AG04449 (cell line): Measurements from ENCODE around the gene PFDN4.

ENCODE experiments used
- CTCF ChIA-PET: fragments of 350-600 bp; formaldehyde crosslinking; extraction: SDS; loops from one replicate; lab custom pipeline; 2021; ENCODE audit warnings: antibody characterized with exemption; lab: Yijun Ruan, JAX
- POLR2A ChIA-PET: fragments of 400-600, 350-600 bp; formaldehyde crosslinking; extraction: SDS; loops from one replicate; lab custom pipeline; 2020; ENCODE audit warnings: antibody characterized with exemption, inconsistent platforms; lab: Yijun Ruan, JAX
- DNase-seq: peaks from one replicate; pipeline ENCODE4 v3.0.0-alpha.2; 2010; ENCODE audit warnings: low read depth, low spot score
- H3K4me3 ChIP-seq: 2 replicates; pipeline ENCODE4 v1.5.1; 2011; ENCODE audit warnings: low read depth, mild to moderate bottlenecking, control low read depth, low read length
- TF ChIP-seq, protein P1 (sequence below): IDR thresholded peaks from one replicate; pipeline ENCODE4 v1.5.1; 2011; ENCODE audit warnings: mild to moderate bottlenecking, moderate library complexity, low read length, control low read depth, inconsistent platforms; ENCODE audit not compliant: insufficient read depth; ENCODE audit errors: missing control alignments

PFDN4 gene

DNA sequence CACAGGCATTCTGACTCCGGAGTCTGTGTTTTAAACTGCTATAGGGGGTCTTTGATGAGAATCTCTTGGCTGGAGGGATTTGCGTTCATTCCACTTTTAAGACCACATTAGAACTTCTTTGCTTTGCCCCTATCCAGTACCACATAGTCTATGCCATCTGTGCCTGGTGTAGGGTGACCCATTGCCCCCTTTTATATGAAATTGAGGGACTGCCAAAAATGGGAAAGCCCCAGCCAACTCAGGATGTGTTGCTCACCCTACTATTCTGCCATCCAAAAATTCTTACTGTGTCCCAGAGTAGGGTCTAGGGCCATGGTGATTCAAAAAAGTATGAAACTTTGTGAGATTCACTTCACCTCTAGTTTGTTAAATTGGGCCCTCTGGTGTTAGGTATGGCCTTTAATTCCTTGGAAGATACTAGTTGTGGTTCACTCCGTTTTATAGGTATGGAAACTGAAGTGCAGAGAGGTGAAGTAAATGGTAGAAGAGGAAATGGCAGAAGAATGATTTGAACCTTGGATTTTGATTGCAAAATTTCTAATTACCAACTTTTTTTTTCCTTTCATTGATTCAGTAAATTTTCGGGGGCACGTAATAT, 1.4 kb downstream of the PFDN4 start:
- peak overlapping the region; percentile 98 for H3K4me3 ChIP-seq
- CTCF ChIA-PET, result interaction anchor here (1.6 to 19.1 kb wide), 9 partner anchors 9 to 441 kb away, joined by 4 to 1179 read pairs (median 8); no protein-coding TSS in a partner anchor
- TF ChIP-seq, protein P1, sequence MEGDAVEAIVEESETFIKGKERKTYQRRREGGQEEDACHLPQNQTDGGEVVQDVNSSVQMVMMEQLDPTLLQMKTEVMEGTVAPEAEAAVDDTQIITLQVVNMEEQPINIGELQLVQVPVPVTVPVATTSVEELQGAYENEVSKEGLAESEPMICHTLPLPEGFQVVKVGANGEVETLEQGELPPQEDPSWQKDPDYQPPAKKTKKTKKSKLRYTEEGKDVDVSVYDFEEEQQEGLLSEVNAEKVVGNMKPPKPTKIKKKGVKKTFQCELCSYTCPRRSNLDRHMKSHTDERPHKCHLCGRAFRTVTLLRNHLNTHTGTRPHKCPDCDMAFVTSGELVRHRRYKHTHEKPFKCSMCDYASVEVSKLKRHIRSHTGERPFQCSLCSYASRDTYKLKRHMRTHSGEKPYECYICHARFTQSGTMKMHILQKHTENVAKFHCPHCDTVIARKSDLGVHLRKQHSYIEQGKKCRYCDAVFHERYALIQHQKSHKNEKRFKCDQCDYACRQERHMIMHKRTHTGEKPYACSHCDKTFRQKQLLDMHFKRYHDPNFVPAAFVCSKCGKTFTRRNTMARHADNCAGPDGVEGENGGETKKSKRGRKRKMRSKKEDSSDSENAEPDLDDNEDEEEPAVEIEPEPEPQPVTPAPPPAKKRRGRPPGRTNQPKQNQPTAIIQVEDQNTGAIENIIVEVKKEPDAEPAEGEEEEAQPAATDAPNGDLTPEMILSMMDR, result no peak
- POLR2A ChIA-PET, result interaction anchor here (0.6 kb wide), 1 partner anchor 167 kb away, joined by 4 read pairs; no protein-coding TSS in a partner anchor
- DNase-seq, result no peak

DNA sequence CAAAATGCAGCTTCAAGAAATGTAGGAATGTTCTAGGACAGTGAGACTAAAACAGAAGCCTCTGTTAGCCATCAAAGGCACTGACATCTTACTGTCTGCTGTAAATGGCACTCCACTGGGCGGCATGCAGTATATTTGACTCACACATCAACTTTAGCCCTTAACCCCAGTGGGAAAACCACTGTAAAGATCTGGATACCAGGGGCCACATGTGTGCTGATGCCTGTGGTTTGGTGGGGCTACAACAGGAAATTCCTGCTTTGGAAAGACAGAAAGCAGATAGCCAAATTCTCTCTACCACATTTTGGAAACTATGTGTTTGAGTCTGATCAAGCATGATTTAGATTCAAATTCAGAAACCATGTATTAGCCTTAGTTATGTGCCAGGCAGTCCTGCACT, 4.3 kb downstream of the PFDN4 start:
- TF ChIP-seq, protein P1, result no peak
- POLR2A ChIA-PET, result no interaction called here
- H3K4me3 ChIP-seq, result no peak overlapping the region
- no peak for DNase-seq
- CTCF ChIA-PET, result interaction anchor here (1.0 to 19.1 kb wide), 5 partner anchors 12 to 435 kb away, joined by 3 to 1179 read pairs (median 52); no protein-coding TSS in a partner anchor

DNA sequence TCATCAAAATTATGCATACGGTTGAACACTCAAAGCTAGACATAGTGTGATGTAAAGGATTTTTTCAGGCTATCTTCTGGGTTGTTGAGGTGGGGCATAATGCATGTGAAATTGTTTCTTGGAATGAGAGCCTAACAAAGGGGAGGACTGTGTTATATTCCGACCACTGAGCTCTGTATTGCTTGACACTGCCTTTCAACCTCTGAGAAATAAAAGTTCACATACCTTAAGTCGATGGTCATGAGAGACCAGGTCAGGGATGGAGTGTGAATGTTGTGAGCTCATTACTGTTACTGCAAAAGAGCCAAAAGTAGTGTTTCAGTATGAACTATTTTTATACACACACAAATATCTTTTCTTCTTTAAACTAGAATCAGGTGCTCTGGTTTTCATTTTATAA, 5.0 kb downstream of the PFDN4 start:
- TF ChIP-seq, protein P1, result no peak
- ChIA-PET CTCF (interaction anchor here (1.0 to 19.1 kb wide), 6 partner anchors 10 to 439 kb away, joined by 3 to 1179 read pairs (median 32); no protein-coding TSS in a partner anchor), POLR2A (interaction anchor here (0.6 kb wide), 1 partner anchor 338 kb away, joined by 3 read pairs; no protein-coding TSS in a partner anchor)
- no peak for DNase-seq
- no peak overlapping the region for H3K4me3 ChIP-seq

DNA sequence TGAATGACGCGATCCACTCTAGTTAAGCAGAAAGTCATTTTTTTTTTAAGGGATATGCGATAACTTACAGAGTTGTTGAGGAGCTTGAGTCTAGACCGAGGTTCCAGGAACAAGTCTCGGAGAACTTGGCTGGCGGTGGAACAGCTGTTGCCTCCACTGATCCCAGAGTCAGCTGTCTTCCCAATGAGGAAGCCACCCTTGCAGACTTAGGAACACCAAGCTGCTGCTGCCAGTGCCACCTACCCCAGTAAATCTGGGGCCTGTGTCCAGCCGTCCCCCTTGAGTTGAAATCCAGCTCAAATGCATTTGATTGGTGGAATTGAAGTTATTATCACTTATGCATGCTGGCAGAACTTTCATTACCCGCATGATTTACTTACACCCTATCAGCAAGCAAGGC, 6.7 kb downstream of the PFDN4 start:
- TF ChIP-seq, protein P1, result no peak
- ChIA-PET POLR2A (no interaction called here), CTCF (interaction anchor here (0.6 to 19.1 kb wide), 7 partner anchors 15 to 522 kb away, joined by 3 to 1179 read pairs (median 11); no protein-coding TSS in a partner anchor)
- DNase-seq, result no peak
- H3K4me3 ChIP-seq, result no peak overlapping the region

DNA sequence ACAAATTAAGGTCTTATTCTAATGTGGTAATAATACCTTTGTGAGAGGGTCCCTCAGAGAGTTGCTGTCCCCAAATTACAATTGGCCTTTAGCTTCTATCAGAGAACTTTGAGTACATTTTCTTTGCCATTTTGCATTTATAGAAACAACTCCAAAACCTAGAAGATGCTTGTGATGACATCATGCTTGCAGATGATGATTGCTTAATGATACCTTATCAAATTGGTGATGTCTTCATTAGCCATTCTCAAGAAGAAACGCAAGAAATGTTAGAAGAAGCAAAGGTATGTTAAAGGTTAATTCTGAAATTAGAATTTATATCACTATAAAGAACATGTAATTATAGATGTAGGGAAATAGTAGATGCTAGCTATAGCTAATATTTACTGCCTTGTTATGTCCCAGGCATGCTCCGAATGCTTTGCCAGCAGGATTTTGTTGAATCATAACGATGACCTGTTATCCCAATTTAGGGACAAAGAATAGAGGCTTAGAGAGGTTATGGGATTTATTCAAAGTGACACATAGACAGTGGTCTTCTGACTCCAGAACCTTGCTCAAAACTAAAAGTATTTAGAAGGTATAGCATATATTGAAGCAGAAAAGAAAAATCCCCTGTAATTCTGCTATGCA, 7.4 kb downstream of the PFDN4 start:
- POLR2A ChIA-PET, result no interaction called here
- H3K4me3 ChIP-seq, result no peak overlapping the region
- TF ChIP-seq, protein P1, result no peak
- CTCF ChIA-PET, result interaction anchor here (1.5 to 19.1 kb wide), 4 partner anchors 15 to 453 kb away, joined by 4 to 1179 read pairs (median 79); no protein-coding TSS in a partner anchor
- DNase-seq, result no peak

DNA sequence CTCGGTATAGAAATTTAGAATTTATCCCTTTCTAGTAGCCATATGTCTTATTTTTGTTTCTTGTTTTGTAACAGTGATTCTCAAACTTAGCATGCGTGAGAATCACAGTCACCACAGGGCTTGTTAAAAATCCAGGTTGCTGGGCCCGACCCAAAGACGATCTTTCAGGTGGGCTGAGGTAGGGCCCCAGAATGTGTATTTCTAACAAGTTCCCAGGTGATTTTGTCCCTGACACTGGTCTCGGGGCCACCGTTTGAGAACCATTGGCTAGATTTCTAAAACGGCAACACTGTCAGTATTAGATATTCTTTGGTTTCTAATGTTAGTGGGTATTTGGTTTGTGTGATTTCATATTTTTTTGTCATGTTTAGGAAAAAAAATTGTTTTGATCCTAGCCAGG, 9.9 kb downstream of the PFDN4 start:
- no peak for DNase-seq
- TF ChIP-seq, protein P1, result no peak
- no peak overlapping the region for H3K4me3 ChIP-seq
- POLR2A ChIA-PET, result interaction anchor here (0.5 kb wide), 1 partner anchor 404 kb away, joined by 3 read pairs; no protein-coding TSS in a partner anchor
- CTCF ChIA-PET, result interaction anchor here (2.8 to 8.5 kb wide), 2 partner anchors 9 to 430 kb away, joined by 34 to 189 read pairs; partner anchors contain the start of gene PFDN4
